Panc1 (cell line): ENCODE data around the gene PITRM1.

Source experiments
- POLR2AphosphoS5 ChIP-seq: IDR thresholded peaks from 2 replicates; pipeline ENCODE4 v1.6.1; 2012; ENCODE audit warnings: mild to moderate bottlenecking, low read depth, low read length, moderate library complexity
- TF ChIP-seq, protein P1 (sequence below): fragments of 450-650 bp; IDR thresholded peaks from 2 replicates; pipeline ENCODE4 v1.5.1; 2017; ENCODE audit warnings: mild to moderate bottlenecking

DNA sequence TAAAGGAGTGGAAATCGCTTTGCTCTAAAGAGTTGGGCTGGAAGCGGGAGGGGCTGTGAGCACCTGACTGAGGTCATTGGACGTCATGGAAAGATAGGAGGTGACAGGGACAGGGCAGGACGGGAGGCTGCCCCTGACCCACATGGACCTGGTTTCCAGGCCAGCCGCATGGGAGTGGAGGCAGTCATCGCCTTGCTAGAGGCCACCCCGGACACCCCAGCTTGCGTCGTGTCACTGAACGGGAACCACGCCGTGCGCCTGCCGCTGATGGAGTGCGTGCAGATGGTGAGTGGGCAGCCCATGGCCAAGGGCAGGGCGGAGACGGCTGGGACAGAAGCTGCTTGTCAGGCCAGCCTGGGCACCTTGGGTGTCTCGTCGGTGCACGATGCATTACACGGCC, 63.4 kb downstream of the PITRM1 start:
- TF ChIP-seq, protein P1, sequence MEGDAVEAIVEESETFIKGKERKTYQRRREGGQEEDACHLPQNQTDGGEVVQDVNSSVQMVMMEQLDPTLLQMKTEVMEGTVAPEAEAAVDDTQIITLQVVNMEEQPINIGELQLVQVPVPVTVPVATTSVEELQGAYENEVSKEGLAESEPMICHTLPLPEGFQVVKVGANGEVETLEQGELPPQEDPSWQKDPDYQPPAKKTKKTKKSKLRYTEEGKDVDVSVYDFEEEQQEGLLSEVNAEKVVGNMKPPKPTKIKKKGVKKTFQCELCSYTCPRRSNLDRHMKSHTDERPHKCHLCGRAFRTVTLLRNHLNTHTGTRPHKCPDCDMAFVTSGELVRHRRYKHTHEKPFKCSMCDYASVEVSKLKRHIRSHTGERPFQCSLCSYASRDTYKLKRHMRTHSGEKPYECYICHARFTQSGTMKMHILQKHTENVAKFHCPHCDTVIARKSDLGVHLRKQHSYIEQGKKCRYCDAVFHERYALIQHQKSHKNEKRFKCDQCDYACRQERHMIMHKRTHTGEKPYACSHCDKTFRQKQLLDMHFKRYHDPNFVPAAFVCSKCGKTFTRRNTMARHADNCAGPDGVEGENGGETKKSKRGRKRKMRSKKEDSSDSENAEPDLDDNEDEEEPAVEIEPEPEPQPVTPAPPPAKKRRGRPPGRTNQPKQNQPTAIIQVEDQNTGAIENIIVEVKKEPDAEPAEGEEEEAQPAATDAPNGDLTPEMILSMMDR = no peak
- no peak for TF ChIP-seq POLR2AphosphoS5
